ENCODE data around the gene PROZ. TPM values are rescaled to one million over a fixed set of nuclear protein-coding genes. Genes with fewer than 3 reads are reported as not detected.

PROZ gene
- total and polyA plus RNA-seq, 4 donors, result not detected

DNA sequence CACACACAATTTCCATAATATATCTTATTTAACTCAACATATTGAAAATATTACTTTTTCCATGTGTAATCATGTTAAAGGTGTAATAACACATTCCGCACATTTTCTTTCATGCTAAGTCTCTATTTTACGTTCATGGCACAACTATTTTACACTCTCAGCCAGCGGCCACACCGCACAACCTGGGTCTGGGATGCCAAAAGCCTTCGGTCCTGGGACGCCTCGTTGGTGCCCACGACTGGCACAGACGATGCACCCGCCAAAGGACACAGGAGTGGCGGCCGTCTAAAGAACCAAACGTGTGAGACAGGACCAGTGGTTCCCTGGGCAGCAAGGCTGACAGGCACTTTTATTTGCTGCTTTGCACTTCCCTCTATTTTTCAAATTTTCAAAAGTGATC lies 10.0 kb upstream of the PROZ start:
- H3K27ac ChIP-seq (ENCODE audit: low read depth in 1 of 2, low read length in 1 of 2), result no peak overlapping the region
- no peaks in the 10 kb centered on the region for H3K9me3 ChIP-seq (ENCODE audit: control insufficient read depth in 4 of 4, insufficient read depth in 3 of 4, low read length in 3 of 4)
- ATAC-seq (ENCODE audit: insufficient read depth, low FRiP score) (no peak), DNase-seq (no peak)
- 94 to 95% methylated on average over 13 of the region's 13 CpGs for WGBS, 2 donors
- H3K4me1 ChIP-seq (ENCODE audit: control insufficient read depth in 5 of 5, insufficient read depth in 5 of 5, low read length in 5 of 5), result peaks cover 0 to 18% (median 4%) of the 10 kb centered on the region in 5 donors
- H3K36me3 ChIP-seq (ENCODE audit: control insufficient read depth in 4 of 4, insufficient read depth in 4 of 4, low read length in 4 of 4), result no peaks in the 10 kb centered on the region
- H3K4me3 ChIP-seq, result no peak overlapping the region
- no peak overlapping the region for H3K9ac ChIP-seq (ENCODE audit: insufficient read depth in 1 of 2, low read length in 2 of 2)
- H3K27me3 ChIP-seq (ENCODE audit: control insufficient read depth in 3 of 3, insufficient read depth in 3 of 3, low read length in 2 of 3), result peaks cover 0 to 6% (median 2%) of the 10 kb centered on the region in 3 donors
- TF ChIP-seq, protein P1, sequence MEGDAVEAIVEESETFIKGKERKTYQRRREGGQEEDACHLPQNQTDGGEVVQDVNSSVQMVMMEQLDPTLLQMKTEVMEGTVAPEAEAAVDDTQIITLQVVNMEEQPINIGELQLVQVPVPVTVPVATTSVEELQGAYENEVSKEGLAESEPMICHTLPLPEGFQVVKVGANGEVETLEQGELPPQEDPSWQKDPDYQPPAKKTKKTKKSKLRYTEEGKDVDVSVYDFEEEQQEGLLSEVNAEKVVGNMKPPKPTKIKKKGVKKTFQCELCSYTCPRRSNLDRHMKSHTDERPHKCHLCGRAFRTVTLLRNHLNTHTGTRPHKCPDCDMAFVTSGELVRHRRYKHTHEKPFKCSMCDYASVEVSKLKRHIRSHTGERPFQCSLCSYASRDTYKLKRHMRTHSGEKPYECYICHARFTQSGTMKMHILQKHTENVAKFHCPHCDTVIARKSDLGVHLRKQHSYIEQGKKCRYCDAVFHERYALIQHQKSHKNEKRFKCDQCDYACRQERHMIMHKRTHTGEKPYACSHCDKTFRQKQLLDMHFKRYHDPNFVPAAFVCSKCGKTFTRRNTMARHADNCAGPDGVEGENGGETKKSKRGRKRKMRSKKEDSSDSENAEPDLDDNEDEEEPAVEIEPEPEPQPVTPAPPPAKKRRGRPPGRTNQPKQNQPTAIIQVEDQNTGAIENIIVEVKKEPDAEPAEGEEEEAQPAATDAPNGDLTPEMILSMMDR (IDR thresholded peaks at IDR 0.05; ENCODE audit: control extremely low read depth, extremely low read depth), result no peak

- Histone ChIP-seq H3K4me3 (no peak overlapping the region), H3K4me1 (ENCODE audit: control insufficient read depth in 5 of 5, insufficient read depth in 5 of 5, low read length in 5 of 5) (peaks cover 0 to 21% (median 4%) of the 10 kb centered on the region in 5 donors), H3K27me3 (ENCODE audit: control insufficient read depth in 3 of 3, insufficient read depth in 3 of 3, low read length in 2 of 3) (peaks cover 0 to 6% (median 2%) of the 10 kb centered on the region in 3 donors), H3K36me3 (ENCODE audit: control insufficient read depth in 4 of 4, insufficient read depth in 4 of 4, low read length in 4 of 4) (no peaks in the 10 kb centered on the region), H3K27ac (ENCODE audit: low read depth in 1 of 2, low read length in 1 of 2) (no peak overlapping the region), H3K9ac (ENCODE audit: insufficient read depth in 1 of 2, low read length in 2 of 2) (no peak overlapping the region), H3K9me3 (ENCODE audit: control insufficient read depth in 4 of 4, insufficient read depth in 3 of 4, low read length in 3 of 4) (no peaks in the 10 kb centered on the region)
- DNase-seq (no peak), ATAC-seq (ENCODE audit: insufficient read depth, low FRiP score) (no peak)
- TF ChIP-seq, protein P1 (IDR thresholded peaks at IDR 0.05; ENCODE audit: control extremely low read depth, extremely low read depth), result no peak
- 95 to 96% methylated on average over 38 of the region's 38 CpGs for WGBS, 2 donors
These were observed 9.4 kb upstream of the PROZ start for GRCh38 chr13:113148940-113149503.

- Histone ChIP-seq H3K9me3 (ENCODE audit: control insufficient read depth in 4 of 4, insufficient read depth in 3 of 4, low read length in 3 of 4) (no peaks in the 10 kb centered on the region), H3K27ac (ENCODE audit: low read depth in 1 of 2, low read length in 1 of 2) (no peak overlapping the region), H3K4me3 (no peak overlapping the region), H3K9ac (ENCODE audit: insufficient read depth in 1 of 2, low read length in 2 of 2) (no peak overlapping the region), H3K36me3 (ENCODE audit: control insufficient read depth in 4 of 4, insufficient read depth in 4 of 4, low read length in 4 of 4) (no peaks in the 10 kb centered on the region), H3K4me1 (ENCODE audit: control insufficient read depth in 5 of 5, insufficient read depth in 5 of 5, low read length in 5 of 5) (peaks cover 0 to 21% (median 4%) of the 10 kb centered on the region in 5 donors), H3K27me3 (ENCODE audit: control insufficient read depth in 3 of 3, insufficient read depth in 3 of 3, low read length in 2 of 3) (peaks cover 0 to 6% (median 2%) of the 10 kb centered on the region in 3 donors)
- DNase-seq, result no peak
- WGBS, 2 donors, result 93 to 95% methylated on average over 26 of the region's 26 CpGs
- TF ChIP-seq, protein P1 (IDR thresholded peaks at IDR 0.05; ENCODE audit: control extremely low read depth, extremely low read depth), result no peak
- ATAC-seq (ENCODE audit: insufficient read depth, low FRiP score), result no peak
These were observed 8.5 kb upstream of the PROZ start for GRCh38 chr13:113149711-113150549.

Data from lung (tissue), 12 donors.